Umbilical cord (tissue), 2 donors: Measurements from ENCODE around the gene HMOX2. TPM values are rescaled to one million over a fixed set of nuclear protein-coding genes. Genes with fewer than 3 reads are reported as not detected.

ENCODE experiments used
- DNase-seq: peaks from one replicate; pipeline ENCODE4 v3.0.0-alpha.2; 2015; ENCODE audit warnings: low spot score
- total RNA-seq: library from RNA; depleted of rRNA; stranded (reverse); fragments of >200 nt; gene quantifications from one replicate; pipeline ENCODE4 v1.2.3, GENCODE V29; 2014; ENCODE audit warnings: low replicate concordance; ENCODE audit not compliant: insufficient read depth

HMOX2 gene
- total RNA-seq, 1 donor from 2014 or later, result 32.3 TPM

DNA sequence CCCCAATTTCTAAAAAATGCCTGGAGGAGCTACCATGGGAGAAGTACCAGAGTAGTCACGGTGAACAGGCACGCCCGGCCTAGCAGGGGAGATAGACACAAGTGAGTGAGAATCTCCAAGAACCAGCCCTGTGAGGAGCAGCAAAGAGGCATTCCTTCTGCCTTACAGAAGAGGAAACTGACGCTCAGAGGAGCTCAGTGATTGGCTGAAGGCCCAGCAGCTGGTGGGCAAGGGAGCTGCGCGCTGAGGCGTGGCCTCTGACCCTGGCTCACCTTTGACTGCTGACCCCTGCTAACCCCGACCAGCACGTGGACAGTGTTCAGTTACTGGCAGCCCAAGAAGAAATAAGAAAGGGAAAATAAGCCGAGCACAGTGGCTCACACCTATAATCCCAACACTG lies 81.8 kb downstream of the HMOX2 start:
- no peak for DNase-seq

Other genes starting within 250 kb of the HMOX2 start
- 1.4 TPM for gene SRL, start 234.3 kb upstream of the HMOX2 start, total RNA-seq
- gene TFAP4, start 203.4 kb upstream of the HMOX2 start, total RNA-seq, result 24.8 TPM
- gene GLIS2, start 160.3 kb upstream of the HMOX2 start, total RNA-seq, result 8.9 TPM
- gene PAM16, start 125.1 kb upstream of the HMOX2 start, total RNA-seq, result 1.7 TPM
- gene VASN, start 104.5 kb upstream of the HMOX2 start, total RNA-seq, result 57.3 TPM
- gene CORO7, start 59.8 kb upstream of the HMOX2 start, total RNA-seq, result 53.2 TPM
- gene DNAJA3, start 50.5 kb upstream of the HMOX2 start, total RNA-seq, result 17.1 TPM
- gene NMRAL1, start 1.8 kb upstream of the HMOX2 start, total RNA-seq, result 17.1 TPM
- gene CDIP1, start 62.4 kb downstream of the HMOX2 start, total RNA-seq, result 7.9 TPM
- gene C16orf96, start 79.9 kb downstream of the HMOX2 start, total RNA-seq, result 0.48 TPM
- 1.4 TPM for gene UBALD1, start 138.5 kb downstream of the HMOX2 start, total RNA-seq
- 21.9 TPM for gene MGRN1, start 148.4 kb downstream of the HMOX2 start, total RNA-seq
- gene NUDT16L1, start 217.2 kb downstream of the HMOX2 start, total RNA-seq, result 15.9 TPM